Measurements from ENCODE around the gene COL5A1.

The COL5A1 gene

GRCh38 chr9:134612715-134613114 is 28.9 kb upstream of the COL5A1 start:
- no peaks in the 10 kb centered on the region for H3K9me3 ChIP-seq (replicated peaks; ENCODE audit: low read length)
- no peak overlapping the region for H3K4me3 ChIP-seq (ENCODE audit: low read length)
- no peaks in the 10 kb centered on the region for H3K36me3 ChIP-seq (ENCODE audit: insufficient read depth, low read length)
- H3K4me1 ChIP-seq (ENCODE audit: control insufficient read depth, insufficient read depth, low read length) = no peaks in the 10 kb centered on the region
- no peak overlapping the region for H3K4me2 ChIP-seq (ENCODE audit: low read length)
- no peak overlapping the region for H3K9ac ChIP-seq (ENCODE audit: low read depth, low read length)
- no peaks in the 10 kb centered on the region for H3K27me3 ChIP-seq (ENCODE audit: control insufficient read depth, insufficient read depth, low read length)

DNA sequence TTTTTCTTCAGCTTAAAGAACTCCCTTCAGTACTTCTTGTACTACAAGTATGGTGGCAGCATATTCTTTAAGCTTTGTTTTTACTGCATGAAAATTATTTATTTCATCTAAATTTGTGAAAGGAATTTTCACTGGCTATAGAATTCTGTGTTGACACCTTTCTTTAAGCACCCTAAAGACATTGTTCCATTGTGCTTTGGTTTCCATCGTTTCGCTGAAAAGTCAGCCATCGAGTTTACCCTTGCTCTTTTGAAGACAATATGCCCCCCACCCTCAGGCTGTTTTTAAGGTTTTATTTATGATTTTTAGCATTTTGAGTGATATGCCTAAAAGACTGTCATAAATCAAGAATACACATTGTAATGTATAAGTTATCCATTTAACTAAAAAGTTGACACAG is 27.3 kb upstream of the COL5A1 start:
- no peak overlapping the region for H3K4me2 ChIP-seq (ENCODE audit: low read length)
- no peaks in the 10 kb centered on the region for H3K36me3 ChIP-seq (ENCODE audit: insufficient read depth, low read length)
- peaks cover 7% of the 10 kb centered on the region for H3K4me1 ChIP-seq (ENCODE audit: control insufficient read depth, insufficient read depth, low read length)
- H3K27me3 ChIP-seq (ENCODE audit: control insufficient read depth, insufficient read depth, low read length) = no peaks in the 10 kb centered on the region
- no peaks in the 10 kb centered on the region for H3K9me3 ChIP-seq (replicated peaks; ENCODE audit: low read length)
- H3K9ac ChIP-seq (ENCODE audit: low read depth, low read length) = no peak overlapping the region
- H3K4me3 ChIP-seq (ENCODE audit: low read length) = no peak overlapping the region

- Histone ChIP-seq H3K4me3 (ENCODE audit: low read length) (no peak overlapping the region), H3K36me3 (ENCODE audit: insufficient read depth, low read length) (no peaks in the 10 kb centered on the region), H3K27me3 (ENCODE audit: control insufficient read depth, insufficient read depth, low read length) (no peaks in the 10 kb centered on the region), H3K4me1 (ENCODE audit: control insufficient read depth, insufficient read depth, low read length) (peaks cover 17% of the 10 kb centered on the region), H3K9me3 (replicated peaks; ENCODE audit: low read length) (no peaks in the 10 kb centered on the region), H3K9ac (ENCODE audit: low read depth, low read length) (no peak overlapping the region), H3K4me2 (ENCODE audit: low read length) (no peak overlapping the region)
These were observed 25.3 kb upstream of the COL5A1 start for GRCh38 chr9:134616341-134616740.

DNA sequence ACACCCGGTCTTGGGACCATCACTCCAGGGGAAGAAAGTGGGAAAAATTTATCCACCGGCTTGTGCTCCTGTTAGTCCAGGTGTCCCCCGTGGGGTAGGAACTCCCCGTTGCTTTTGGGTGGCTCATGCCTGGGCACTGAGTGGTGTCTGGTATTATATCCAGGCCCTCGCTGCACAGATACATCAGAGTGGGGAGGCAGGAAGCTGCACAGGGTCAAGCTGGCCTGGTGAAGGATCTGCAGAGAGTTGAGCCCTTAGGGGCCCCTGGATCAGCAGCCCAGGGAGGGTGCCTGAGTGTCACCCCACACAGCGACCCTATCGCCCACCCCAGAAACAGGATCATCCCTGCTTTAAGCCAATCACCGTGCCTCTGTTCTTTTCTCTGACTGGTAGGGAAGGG is 24.4 kb upstream of the COL5A1 start:
- H3K4me3 ChIP-seq (ENCODE audit: low read length) = no peak overlapping the region
- peaks cover 17% of the 10 kb centered on the region for H3K4me1 ChIP-seq (ENCODE audit: control insufficient read depth, insufficient read depth, low read length)
- H3K4me2 ChIP-seq (ENCODE audit: low read length) = no peak overlapping the region
- no peak overlapping the region for H3K9ac ChIP-seq (ENCODE audit: low read depth, low read length)
- H3K36me3 ChIP-seq (ENCODE audit: insufficient read depth, low read length) = no peaks in the 10 kb centered on the region
- H3K27me3 ChIP-seq (ENCODE audit: control insufficient read depth, insufficient read depth, low read length) = no peaks in the 10 kb centered on the region
- H3K9me3 ChIP-seq (replicated peaks; ENCODE audit: low read length) = no peaks in the 10 kb centered on the region

GRCh38 chr9:134617836-134618162 is 23.8 kb upstream of the COL5A1 start:
- H3K4me1 ChIP-seq (ENCODE audit: control insufficient read depth, insufficient read depth, low read length) = peaks cover 17% of the 10 kb centered on the region
- H3K4me3 ChIP-seq (ENCODE audit: low read length) = no peak overlapping the region
- H3K27me3 ChIP-seq (ENCODE audit: control insufficient read depth, insufficient read depth, low read length) = no peaks in the 10 kb centered on the region
- H3K9ac ChIP-seq (ENCODE audit: low read depth, low read length) = no peak overlapping the region
- H3K4me2 ChIP-seq (ENCODE audit: low read length) = no peak overlapping the region
- H3K36me3 ChIP-seq (ENCODE audit: insufficient read depth, low read length) = no peaks in the 10 kb centered on the region
- no peaks in the 10 kb centered on the region for H3K9me3 ChIP-seq (replicated peaks; ENCODE audit: low read length)

GRCh38 chr9:134618163-134618832 is 23.3 kb upstream of the COL5A1 start:
- no peak overlapping the region for H3K4me2 ChIP-seq (ENCODE audit: low read length)
- no peak overlapping the region for H3K9ac ChIP-seq (ENCODE audit: low read depth, low read length)
- H3K4me1 ChIP-seq (ENCODE audit: control insufficient read depth, insufficient read depth, low read length) = peaks cover 21% of the 10 kb centered on the region
- no peaks in the 10 kb centered on the region for H3K27me3 ChIP-seq (ENCODE audit: control insufficient read depth, insufficient read depth, low read length)
- H3K4me3 ChIP-seq (ENCODE audit: low read length) = no peak overlapping the region
- no peaks in the 10 kb centered on the region for H3K9me3 ChIP-seq (replicated peaks; ENCODE audit: low read length)
- H3K36me3 ChIP-seq (ENCODE audit: insufficient read depth, low read length) = no peaks in the 10 kb centered on the region

DNA sequence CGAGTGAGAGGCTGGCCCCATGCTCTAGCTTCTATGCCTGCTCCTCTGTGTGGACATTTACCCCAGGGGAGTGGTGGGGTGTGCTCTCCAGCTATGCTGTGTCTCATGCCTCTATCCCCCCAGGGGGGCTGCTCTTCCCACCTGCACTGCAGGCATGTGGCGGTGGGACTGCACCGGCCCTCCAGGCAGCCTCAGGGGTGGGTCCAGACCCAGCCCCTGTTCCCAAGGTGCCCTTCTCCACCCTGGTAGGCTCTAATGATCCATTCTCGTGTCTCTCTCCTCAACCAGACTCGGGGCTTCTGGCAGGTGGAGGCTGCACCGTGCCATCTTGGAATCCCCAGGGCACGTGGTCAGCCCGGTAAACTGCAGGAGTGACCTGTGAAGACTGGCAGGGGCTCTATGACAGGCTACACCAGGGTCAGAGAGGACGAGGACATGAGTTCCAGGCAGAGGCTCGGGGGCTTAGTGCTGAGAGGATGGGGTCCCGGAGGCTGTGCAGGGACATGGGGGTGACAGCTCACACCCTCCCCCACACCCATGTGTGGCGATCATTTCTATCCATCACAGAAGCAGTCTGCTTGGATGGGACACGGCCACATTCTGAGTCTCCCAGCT is 22.7 kb upstream of the COL5A1 start:
- H3K4me1 ChIP-seq (ENCODE audit: control insufficient read depth, insufficient read depth, low read length) = peaks cover 28% of the 10 kb centered on the region
- no peak overlapping the region for H3K4me3 ChIP-seq (ENCODE audit: low read length)
- H3K36me3 ChIP-seq (ENCODE audit: insufficient read depth, low read length) = no peaks in the 10 kb centered on the region
- H3K27me3 ChIP-seq (ENCODE audit: control insufficient read depth, insufficient read depth, low read length) = no peaks in the 10 kb centered on the region
- no peaks in the 10 kb centered on the region for H3K9me3 ChIP-seq (replicated peaks; ENCODE audit: low read length)
- no peak overlapping the region for H3K4me2 ChIP-seq (ENCODE audit: low read length)
- H3K9ac ChIP-seq (ENCODE audit: low read depth, low read length) = no peak overlapping the region

DNA sequence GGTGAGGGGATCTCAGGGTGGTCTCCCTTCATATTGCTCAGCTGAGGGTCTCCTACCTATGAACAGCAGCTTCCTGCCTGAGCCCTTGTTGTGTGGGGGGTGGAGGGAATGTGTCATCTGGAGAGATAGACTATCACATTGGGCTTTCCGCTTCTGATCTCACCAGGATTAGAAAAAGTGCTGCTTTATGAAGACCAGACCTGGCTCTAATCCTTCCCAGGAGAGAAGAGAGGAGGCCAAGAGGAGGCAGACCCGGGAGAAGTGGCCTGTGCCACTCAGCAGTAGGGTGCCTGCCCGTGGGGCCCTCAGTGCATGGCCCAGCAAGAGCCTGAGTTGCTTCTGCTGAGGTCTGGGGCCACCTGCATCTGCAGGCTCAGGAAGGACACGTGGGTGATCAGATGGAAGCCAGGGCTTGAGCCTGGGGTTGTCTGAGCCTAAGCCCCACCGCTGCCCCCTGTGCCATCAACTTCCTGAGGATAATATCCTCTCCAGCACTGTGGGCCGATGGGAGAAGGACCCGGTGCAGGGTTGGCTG is 22.1 kb upstream of the COL5A1 start:
- H3K27me3 ChIP-seq (ENCODE audit: control insufficient read depth, insufficient read depth, low read length) = no peaks in the 10 kb centered on the region
- peaks cover 33% of the 10 kb centered on the region for H3K4me1 ChIP-seq (ENCODE audit: control insufficient read depth, insufficient read depth, low read length)
- H3K4me2 ChIP-seq (ENCODE audit: low read length) = no peak overlapping the region
- no peaks in the 10 kb centered on the region for H3K36me3 ChIP-seq (ENCODE audit: insufficient read depth, low read length)
- H3K9ac ChIP-seq (ENCODE audit: low read depth, low read length) = no peak overlapping the region
- no peaks in the 10 kb centered on the region for H3K9me3 ChIP-seq (replicated peaks; ENCODE audit: low read length)
- H3K4me3 ChIP-seq (ENCODE audit: low read length) = no peak overlapping the region

GRCh38 chr9:134619983-134620661 is 21.5 kb upstream of the COL5A1 start:
- no peaks in the 10 kb centered on the region for H3K36me3 ChIP-seq (ENCODE audit: insufficient read depth, low read length)
- H3K9ac ChIP-seq (ENCODE audit: low read depth, low read length) = no peak overlapping the region
- peaks cover 39% of the 10 kb centered on the region for H3K4me1 ChIP-seq (ENCODE audit: control insufficient read depth, insufficient read depth, low read length)
- no peak overlapping the region for H3K4me3 ChIP-seq (ENCODE audit: low read length)
- no peak overlapping the region for H3K4me2 ChIP-seq (ENCODE audit: low read length)
- no peaks in the 10 kb centered on the region for H3K27me3 ChIP-seq (ENCODE audit: control insufficient read depth, insufficient read depth, low read length)
- no peaks in the 10 kb centered on the region for H3K9me3 ChIP-seq (replicated peaks; ENCODE audit: low read length)

DNA sequence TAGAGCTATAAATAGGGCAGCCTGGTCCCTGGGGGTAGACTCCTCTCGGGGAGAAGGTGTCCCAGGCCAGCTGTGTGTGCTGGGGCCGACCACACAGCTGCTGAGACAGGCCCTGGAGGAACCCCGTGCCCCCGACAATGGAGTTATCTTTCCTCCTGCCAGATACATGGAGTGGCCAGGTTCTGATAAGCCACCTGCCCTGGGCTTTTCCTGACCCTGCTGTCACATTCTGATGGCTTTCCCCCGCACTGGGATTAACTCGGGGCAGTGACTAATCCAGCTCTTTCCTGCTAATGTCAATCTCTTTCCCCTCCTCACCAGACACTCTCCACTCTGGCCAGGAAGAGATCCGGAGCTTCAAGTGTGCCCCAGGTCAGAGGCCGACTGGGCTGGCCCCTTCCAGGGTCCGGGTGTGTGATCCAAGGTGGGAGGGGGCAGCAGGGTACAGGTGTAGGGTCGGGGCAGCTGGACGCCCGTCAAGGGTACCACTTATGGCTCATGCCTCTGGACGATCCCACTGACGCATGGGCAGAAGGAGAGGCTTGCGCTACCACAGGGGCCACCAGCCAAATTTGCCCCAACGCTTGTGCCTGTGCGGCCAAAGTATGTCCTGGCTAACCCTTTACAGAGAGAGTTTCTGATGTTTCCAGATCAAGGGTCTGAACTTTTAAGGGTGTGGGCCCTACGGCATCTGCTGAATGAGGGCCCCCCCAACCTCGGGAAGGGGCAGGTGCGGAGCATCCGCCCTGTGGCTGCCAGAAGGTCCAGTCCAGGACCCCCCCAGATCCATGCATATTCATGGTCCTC is 20.6 kb upstream of the COL5A1 start:
- Histone ChIP-seq H3K27me3 (ENCODE audit: control insufficient read depth, insufficient read depth, low read length) (no peaks in the 10 kb centered on the region), H3K9me3 (replicated peaks; ENCODE audit: low read length) (no peaks in the 10 kb centered on the region), H3K4me3 (ENCODE audit: low read length) (no peak overlapping the region), H3K36me3 (ENCODE audit: insufficient read depth, low read length) (no peaks in the 10 kb centered on the region), H3K9ac (ENCODE audit: low read depth, low read length) (no peak overlapping the region), H3K4me1 (ENCODE audit: control insufficient read depth, insufficient read depth, low read length) (peaks cover 48% of the 10 kb centered on the region), H3K4me2 (ENCODE audit: low read length) (no peak overlapping the region)

DNA sequence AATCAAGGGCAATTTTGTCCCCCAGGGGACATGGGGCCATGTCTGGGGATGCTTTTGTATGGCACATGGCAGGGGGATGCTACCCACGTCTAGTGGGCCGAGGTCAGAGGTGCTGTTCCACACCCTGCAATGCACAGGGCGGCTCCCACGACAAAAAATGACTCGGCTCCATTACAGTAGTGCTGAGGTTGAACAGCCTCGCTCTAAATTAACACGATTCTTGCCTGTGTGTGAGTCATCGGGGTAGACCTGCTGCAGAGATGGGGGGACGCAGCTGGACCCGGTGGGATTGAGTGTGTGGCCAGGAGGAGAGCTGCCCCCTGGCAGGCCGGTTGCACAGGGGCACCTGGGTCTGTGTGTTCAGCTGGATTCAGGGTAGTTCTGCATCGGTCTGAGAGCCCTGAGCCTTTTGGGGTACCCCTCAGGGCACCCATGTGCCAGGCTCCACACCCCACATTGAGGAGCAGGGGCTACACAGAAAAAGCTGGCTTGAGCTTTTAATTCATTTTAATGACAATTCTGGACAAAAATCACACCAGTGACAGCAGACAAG is 20.0 kb upstream of the COL5A1 start:
- H3K4me2 ChIP-seq (ENCODE audit: low read length) = no peak overlapping the region
- no peaks in the 10 kb centered on the region for H3K9me3 ChIP-seq (replicated peaks; ENCODE audit: low read length)
- H3K9ac ChIP-seq (ENCODE audit: low read depth, low read length) = no peak overlapping the region
- H3K4me3 ChIP-seq (ENCODE audit: low read length) = no peak overlapping the region
- H3K36me3 ChIP-seq (ENCODE audit: insufficient read depth, low read length) = no peaks in the 10 kb centered on the region
- no peaks in the 10 kb centered on the region for H3K27me3 ChIP-seq (ENCODE audit: control insufficient read depth, insufficient read depth, low read length)
- peaks cover 53% of the 10 kb centered on the region for H3K4me1 ChIP-seq (ENCODE audit: control insufficient read depth, insufficient read depth, low read length)

Data from skeletal muscle satellite cell (primary cell).